ENCODE data around the gene GPR17. TPM values are rescaled to one million over a fixed set of nuclear protein-coding genes. Genes with fewer than 3 reads are reported as not detected.

Gene GPR17
- total RNA-seq, 1 experiment from 2014 or later: 0.35 TPM

DNA sequence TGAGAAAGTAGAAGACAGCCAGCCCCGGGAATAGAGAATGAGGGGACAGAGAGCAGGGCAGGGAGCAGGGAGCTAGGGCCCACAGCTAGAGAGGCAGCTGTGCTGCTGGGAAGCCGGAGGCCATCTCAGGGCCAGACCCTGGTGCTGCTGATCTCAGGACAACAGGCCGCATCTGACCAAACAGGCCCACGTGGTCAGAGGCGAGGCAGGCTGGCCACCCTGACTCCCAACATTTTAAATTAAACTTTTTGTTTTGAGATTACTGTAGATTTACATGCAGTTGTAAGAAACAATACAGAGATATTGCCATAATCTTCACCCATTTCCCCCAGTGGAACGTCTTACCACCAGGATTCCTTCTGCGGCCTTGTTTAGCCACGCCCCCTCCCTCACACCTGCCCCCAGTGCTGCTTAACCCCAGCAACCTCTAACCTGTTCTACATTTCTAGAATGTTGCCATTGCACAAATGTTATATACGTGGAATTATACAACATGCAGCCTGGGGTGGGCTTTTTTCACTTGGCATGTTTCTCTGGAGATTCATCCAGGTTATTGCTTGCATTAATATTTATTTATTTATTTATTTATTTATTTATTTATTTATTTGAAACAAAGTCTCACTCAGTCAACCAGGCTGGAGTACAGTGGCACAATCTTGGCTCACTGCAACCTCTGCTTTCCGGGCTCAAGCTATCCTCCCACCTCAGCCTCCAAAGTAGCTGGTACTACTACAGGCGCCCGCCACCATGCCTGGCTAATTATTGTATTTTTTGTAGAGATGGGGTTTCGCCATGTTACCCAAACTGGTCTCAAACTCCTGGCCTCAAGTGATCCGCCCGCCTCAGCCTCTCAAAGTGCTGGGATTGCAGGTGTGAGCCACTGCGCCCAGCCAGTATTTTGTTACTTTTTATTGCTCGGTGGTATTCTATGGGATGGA lies 48.6 kb upstream of the GPR17 start:
- Histone ChIP-seq H2BK12ac (ENCODE audit: insufficient read length, low read depth, low read length) (no peak overlapping the region), H4K8ac (replicated peaks; ENCODE audit: insufficient read length, low read depth, low read length) (no peak overlapping the region), H3T11ph (ENCODE audit: low read length) (no peak overlapping the region), H3K27me3 (ENCODE audit: insufficient read depth, low read length) (no peaks in the 10 kb centered on the region), H3K79me2 (ENCODE audit: insufficient read depth, low read length) (no peaks in the 10 kb centered on the region), H2AFZ (ENCODE audit: low read length) (no peak overlapping the region), H3K4me1 (ENCODE audit: insufficient read depth, low read length) (no peaks in the 10 kb centered on the region), H3K27ac (ENCODE audit: insufficient read length, low read depth, low read length) (no peak overlapping the region), H3K9ac (ENCODE audit: extremely low read depth, insufficient read length, low read length) (no peak overlapping the region), H2BK5ac (ENCODE audit: insufficient read length, low read length) (no peak overlapping the region), H3K23me2 (ENCODE audit: insufficient read length, low read depth, low read length, poor library complexity, severe bottlenecking) (no peaks in the 10 kb centered on the region), H3K9me3 (ENCODE audit: control insufficient read depth, low read depth, low read length) (no peaks in the 10 kb centered on the region), H2AK5ac (ENCODE audit: insufficient read length, low read length) (no peak overlapping the region), H3K4me2 (ENCODE audit: insufficient read depth, insufficient read length, low read length) (no peak overlapping the region), H3K14ac (ENCODE audit: insufficient read depth, low read length) (no peak overlapping the region), H2BK15ac (ENCODE audit: low read depth, low read length) (no peak overlapping the region), H3K79me1 (ENCODE audit: insufficient read depth, low read depth, low read length, poor library complexity, severe bottlenecking) (no peaks in the 10 kb centered on the region), H4K5ac (ENCODE audit: insufficient read length, low read depth, low read length) (no peak overlapping the region), H2BK120ac (ENCODE audit: low read depth, low read length, poor library complexity, severe bottlenecking) (no peak overlapping the region), H3K56ac (ENCODE audit: insufficient read length, low read depth, low read length) (no peak overlapping the region), H3K23ac (ENCODE audit: insufficient read length, low read depth, low read length) (no peak overlapping the region), H2BK20ac (ENCODE audit: low read depth, low read length, poor library complexity, severe bottlenecking) (no peak overlapping the region), H3K4ac (ENCODE audit: low read depth, low read length) (no peak overlapping the region), H4K91ac (ENCODE audit: insufficient read length, low read depth, low read length) (no peak overlapping the region), H4K20me1 (ENCODE audit: control insufficient read depth, insufficient read depth, insufficient read length) (no peaks in the 10 kb centered on the region), H3K18ac (ENCODE audit: insufficient read length, low read depth, low read length) (no peak overlapping the region)
- no peaks in the 10 kb centered on the region for H3K27me3 Mint-ChIP-seq (ENCODE audit: low read depth)
- no peak overlapping the region for H3K4me3 Mint-ChIP-seq
- WGBS (ENCODE audit: extremely low coverage, insufficient read length, low lambda C conversion rate): no CpG with 5 or more reads among the region's 17 CpGs
- no peaks in the 10 kb centered on the region for H3K4me1 Mint-ChIP-seq
- DNase-seq: no peak
- H3K9me3 Mint-ChIP-seq: no peaks in the 10 kb centered on the region; a peak in 1 of 5 replicates
- no peaks in the 10 kb centered on the region for H3K36me3 Mint-ChIP-seq (ENCODE audit: insufficient read depth in 1 of 3, low read depth in 3 of 3)
- TF ChIP-seq, protein P1, sequence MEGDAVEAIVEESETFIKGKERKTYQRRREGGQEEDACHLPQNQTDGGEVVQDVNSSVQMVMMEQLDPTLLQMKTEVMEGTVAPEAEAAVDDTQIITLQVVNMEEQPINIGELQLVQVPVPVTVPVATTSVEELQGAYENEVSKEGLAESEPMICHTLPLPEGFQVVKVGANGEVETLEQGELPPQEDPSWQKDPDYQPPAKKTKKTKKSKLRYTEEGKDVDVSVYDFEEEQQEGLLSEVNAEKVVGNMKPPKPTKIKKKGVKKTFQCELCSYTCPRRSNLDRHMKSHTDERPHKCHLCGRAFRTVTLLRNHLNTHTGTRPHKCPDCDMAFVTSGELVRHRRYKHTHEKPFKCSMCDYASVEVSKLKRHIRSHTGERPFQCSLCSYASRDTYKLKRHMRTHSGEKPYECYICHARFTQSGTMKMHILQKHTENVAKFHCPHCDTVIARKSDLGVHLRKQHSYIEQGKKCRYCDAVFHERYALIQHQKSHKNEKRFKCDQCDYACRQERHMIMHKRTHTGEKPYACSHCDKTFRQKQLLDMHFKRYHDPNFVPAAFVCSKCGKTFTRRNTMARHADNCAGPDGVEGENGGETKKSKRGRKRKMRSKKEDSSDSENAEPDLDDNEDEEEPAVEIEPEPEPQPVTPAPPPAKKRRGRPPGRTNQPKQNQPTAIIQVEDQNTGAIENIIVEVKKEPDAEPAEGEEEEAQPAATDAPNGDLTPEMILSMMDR (conservative IDR thresholded peaks at IDR 0.05): no peak
- H3K27ac Mint-ChIP-seq: no peak overlapping the region

Measured in H9 (cell line).